ENCODE measurements around the gene PAFAH1B1. TPM values are rescaled to one million over a fixed set of nuclear protein-coding genes. Genes with fewer than 3 reads are reported as not detected.

The PAFAH1B1 gene
- total RNA-seq, 1 experiment from 2014 or later, result 49.1 TPM

- no peaks in the 10 kb centered on the region for H3K9me3 ChIP-seq (ENCODE audit: low read length)
- H3K4me2 ChIP-seq (ENCODE audit: low read length), result no peak overlapping the region
- H4K20me1 ChIP-seq (ENCODE audit: low read length), result no peaks in the 10 kb centered on the region
- CTCF ChIA-PET, result no interaction called here
- BruUV-seq (replicated peaks), result no TSS peak
- no peak overlapping the region for H3K4me3 ChIP-seq (ENCODE audit: low read length)
- DNase-seq (no peak), ATAC-seq (no peak)
- no peaks in the 10 kb centered on the region for H3K9me2 ChIP-seq (replicated peaks; ENCODE audit: low read length)
- H3K9ac ChIP-seq (ENCODE audit: low read length), result no peak overlapping the region
- no peaks in the 10 kb centered on the region for H3K27me3 ChIP-seq (ENCODE audit: low read length)
- H3F3A ChIP-seq (ENCODE audit: low read length, unreplicated experiment), result no peaks in the 10 kb centered on the region
- H3K79me2 ChIP-seq (ENCODE audit: low read length), result no peaks in the 10 kb centered on the region
- TF ChIP-seq EZH2 (IDR thresholded peaks at IDR 0.05; ENCODE audit: low read length, unreplicated experiment) (no peak), EZH2phosphoT487 (IDR thresholded peaks at IDR 0.05; ENCODE audit: borderline replicate concordance, low read length) (no peak), CTCF (conservative IDR thresholded peaks at IDR 0.05; ENCODE audit: low read depth, low read length) (no peak)
- H2AFZ ChIP-seq (ENCODE audit: low read length), result no peak overlapping the region
- no peaks in the 10 kb centered on the region for H3K4me1 ChIP-seq (ENCODE audit: insufficient read depth, low read length)
- intact Hi-C loops (cut with micrococcal nuclease), result no loop called here
- POLR2A ChIA-PET (ENCODE audit: unreplicated experiment), result no interaction called here
- no peaks in the 10 kb centered on the region; the same call in 1 of the 2 replicates for H3K36me3 ChIP-seq (ENCODE audit: low read depth, low read length)
- H3K27ac ChIP-seq (ENCODE audit: low read length), result no peak overlapping the region
Measured at GRCh38 chr17:2691965-2692780, 98.7 kb downstream of the PAFAH1B1 start.

GRCh38 chr17:2692781-2693135 is 99.3 kb downstream of the PAFAH1B1 start:
- ATAC-seq (no peak), DNase-seq (no peak)
- Histone ChIP-seq H3K9me2 (replicated peaks; ENCODE audit: low read length) (no peaks in the 10 kb centered on the region), H4K20me1 (ENCODE audit: low read length) (no peaks in the 10 kb centered on the region), H3K4me3 (ENCODE audit: low read length) (no peak overlapping the region), H3K9me3 (ENCODE audit: low read length) (no peaks in the 10 kb centered on the region), H2AFZ (ENCODE audit: low read length) (no peak overlapping the region), H3K36me3 (ENCODE audit: low read depth, low read length) (no peaks in the 10 kb centered on the region; the same call in 1 of the 2 replicates), H3K27me3 (ENCODE audit: low read length) (no peaks in the 10 kb centered on the region), H3K27ac (ENCODE audit: low read length) (no peak overlapping the region), H3K4me1 (ENCODE audit: insufficient read depth, low read length) (no peaks in the 10 kb centered on the region), H3F3A (ENCODE audit: low read length, unreplicated experiment) (no peaks in the 10 kb centered on the region), H3K4me2 (ENCODE audit: low read length) (no peak overlapping the region), H3K9ac (ENCODE audit: low read length) (no peak overlapping the region), H3K79me2 (ENCODE audit: low read length) (no peaks in the 10 kb centered on the region)
- ChIA-PET CTCF (no interaction called here), POLR2A (ENCODE audit: unreplicated experiment) (interaction anchor here (0.6 kb wide), 1 partner anchor 111 kb away, joined by 3 read pairs; no protein-coding TSS in a partner anchor)
- no TSS peak for BruUV-seq (replicated peaks)
- TF ChIP-seq EZH2phosphoT487 (IDR thresholded peaks at IDR 0.05; ENCODE audit: borderline replicate concordance, low read length) (no peak), EZH2 (IDR thresholded peaks at IDR 0.05; ENCODE audit: low read length, unreplicated experiment) (no peak), CTCF (conservative IDR thresholded peaks at IDR 0.05; ENCODE audit: low read depth, low read length) (no peak)
- intact Hi-C loops (cut with micrococcal nuclease), result no loop called here

Data from PC-3 (cell line).